HEK293 (cell line): Measurements from ENCODE around the gene ACOT12.

Source experiments
- CTCF ChIA-PET: fragments of 350-600 bp; formaldehyde crosslinking; extraction: SDS; loops from one replicate; lab custom pipeline; 2021; ENCODE audit warnings: antibody characterized with exemption; lab: Yijun Ruan, JAX
- POLR2A ChIA-PET: fragments of 300-600 bp; formaldehyde crosslinking; extraction: SDS; loops from one replicate; lab custom pipeline; 2020; ENCODE audit warnings: antibody characterized with exemption, inconsistent platforms; lab: Yijun Ruan, JAX
- H3K27ac ChIP-seq: fragments of 200-500 bp; sonication (Bioruptor generic); 2 replicates; pipeline ENCODE4 v1.5.1; 2014; ENCODE audit warnings: low read depth, low read length, control low read depth, inconsistent platforms; ENCODE audit errors: extremely low read depth
- H3K36me3 ChIP-seq, 2 experiments: fragments of 200-500 bp in 1 of 2; sonication (Bioruptor generic) in 1 of 2; 1 replicate in 1 of 2; 2 replicates in 1 of 2; pipeline ENCODE4 v1.5.1; 2014 to 2017; ENCODE audit warnings: inconsistent platforms in 2 of 2, low read length in 2 of 2; ENCODE audit not compliant: control insufficient read depth in 2 of 2, insufficient read depth in 1 of 2
- H3K4me1 ChIP-seq: fragments of 200-500 bp; sonication (Bioruptor generic); 2 replicates; pipeline ENCODE4 v1.5.1; 2014; ENCODE audit warnings: mild to moderate bottlenecking, low read length, inconsistent platforms; ENCODE audit not compliant: control insufficient read depth, insufficient read depth
- H3K4me3 ChIP-seq: 2 replicates; pipeline ENCODE4 v1.5.1; 2011; ENCODE audit warnings: low read depth, mild to moderate bottlenecking, control low read depth, low read length, moderate library complexity
- H3K9me3 ChIP-seq: fragments of 200-500 bp; sonication (Bioruptor generic); 2 replicates; pipeline ENCODE4 v1.5.1; 2014; ENCODE audit warnings: low read depth, low read length, inconsistent platforms; ENCODE audit not compliant: control insufficient read depth, insufficient read depth
- KLF10 ChIP-seq: fragments of 450-650 bp; IDR thresholded peaks from 2 replicates; pipeline ENCODE4 v1.5.1; 2018; ENCODE audit warnings: missing biosample characterization, mild to moderate bottlenecking, missing genetic modification characterization
- KLF16 ChIP-seq: fragments of 450-650 bp; formaldehyde crosslinking; IDR thresholded peaks from 2 replicates; pipeline ENCODE4 v1.5.1; 2017; ENCODE audit warnings: missing biosample characterization, missing genetic modification characterization
- OVOL3 ChIP-seq: fragments of 450-650 bp; formaldehyde crosslinking; IDR thresholded peaks from 2 replicates; pipeline ENCODE4 v1.5.1; 2016; ENCODE audit warnings: missing biosample characterization, missing genetic modification characterization
- PRDM6 ChIP-seq: fragments of 450-650 bp; formaldehyde crosslinking; IDR thresholded peaks from 2 replicates; pipeline ENCODE4 v1.5.1; 2017; ENCODE audit warnings: missing biosample characterization, missing genetic modification characterization
- ZBTB6 ChIP-seq: fragments of 450-650 bp; formaldehyde crosslinking; IDR thresholded peaks from 2 replicates; pipeline ENCODE4 v1.5.1; 2017; ENCODE audit warnings: missing biosample characterization, missing genetic modification characterization
- ZFHX2 ChIP-seq: fragments of 450-650 bp; formaldehyde crosslinking; conservative IDR thresholded peaks from 2 replicates; pipeline ENCODE4 v1.5.1; 2016; ENCODE audit warnings: missing biosample characterization, missing genetic modification characterization
- ZNF214 ChIP-seq: fragments of 450-650 bp; formaldehyde crosslinking; IDR thresholded peaks from 2 replicates; pipeline ENCODE4 v1.5.1; 2017; ENCODE audit warnings: missing biosample characterization, mild to moderate bottlenecking, missing genetic modification characterization, borderline replicate concordance
- ZNF221 ChIP-seq: fragments of 450-650 bp; formaldehyde crosslinking; IDR thresholded peaks from 2 replicates; pipeline ENCODE4 v1.5.1; 2017; ENCODE audit warnings: missing biosample characterization, missing genetic modification characterization, borderline replicate concordance
- ZNF23 ChIP-seq: fragments of 450-650 bp; formaldehyde crosslinking; IDR thresholded peaks from 2 replicates; pipeline ENCODE4 v1.5.1; 2016; ENCODE audit warnings: missing biosample characterization, missing genetic modification characterization, borderline replicate concordance
- ZNF248 ChIP-seq: fragments of 450-650 bp; formaldehyde crosslinking; IDR thresholded peaks from 2 replicates; pipeline ENCODE4 v1.5.1; 2017; ENCODE audit warnings: missing biosample characterization, missing genetic modification characterization
- ZNF292 ChIP-seq: fragments of 450-650 bp; formaldehyde crosslinking; IDR thresholded peaks from 2 replicates; pipeline ENCODE4 v1.5.1; 2016; ENCODE audit warnings: low read depth, missing biosample characterization, missing genetic modification characterization, borderline replicate concordance
- ZNF350 ChIP-seq: fragments of 450-650 bp; formaldehyde crosslinking; IDR thresholded peaks from 2 replicates; pipeline ENCODE4 v1.5.0; 2017; ENCODE audit warnings: missing biosample characterization, mild to moderate bottlenecking, missing genetic modification characterization
- ZNF501 ChIP-seq: fragments of 450-650 bp; formaldehyde crosslinking; IDR thresholded peaks from 2 replicates; pipeline ENCODE4 v1.5.1; 2016; ENCODE audit warnings: missing biosample characterization, missing genetic modification characterization
- ZNF548 ChIP-seq: fragments of 450-650 bp; formaldehyde crosslinking; IDR thresholded peaks from 2 replicates; pipeline ENCODE4 v1.5.1; 2016; ENCODE audit warnings: missing biosample characterization, missing genetic modification characterization
- ZNF701 ChIP-seq: fragments of 450-650 bp; formaldehyde crosslinking; IDR thresholded peaks from 2 replicates; pipeline ENCODE4 v1.5.1; 2016; ENCODE audit warnings: missing biosample characterization, missing genetic modification characterization
- TF ChIP-seq, protein P1 (sequence below): fragments of 450-650 bp; formaldehyde crosslinking; IDR thresholded peaks from 2 replicates; pipeline ENCODE4 v1.5.1; 2016; ENCODE audit warnings: missing biosample characterization, missing genetic modification characterization, borderline replicate concordance
- TF ChIP-seq, protein P2 (sequence below): fragments of 450-650 bp; formaldehyde crosslinking; IDR thresholded peaks from 2 replicates; pipeline ENCODE4 v1.5.1; 2016; ENCODE audit warnings: missing biosample characterization, missing genetic modification characterization
- TF ChIP-seq, protein P3 (sequence below): fragments of 450-650 bp; formaldehyde crosslinking; IDR thresholded peaks from 2 replicates; pipeline ENCODE4 v1.5.1; 2016; ENCODE audit warnings: missing biosample characterization, missing genetic modification characterization

Gene ACOT12

GRCh38 chr5:81313278-81313677 is 80.7 kb downstream of the ACOT12 start:
- no peak for TF ChIP-seq ZNF248 (tag by site-specific recombination)
- TF ChIP-seq ZFHX2 (tag by site-specific recombination), result no peak
- TF ChIP-seq PRDM6 (tag by site-specific recombination), result no peak
- TF ChIP-seq KLF10 (tag by site-specific recombination), result no peak
- TF ChIP-seq ZNF292 (tag by site-specific recombination), result no peak
- no peak for TF ChIP-seq OVOL3 (tag by site-specific recombination)
- no peak for TF ChIP-seq ZBTB6 (tag by site-specific recombination)
- TF ChIP-seq ZNF350 (tag by site-specific recombination), result no peak
- no peak for TF ChIP-seq ZNF501 (tag by site-specific recombination)
- TF ChIP-seq, protein P1, sequence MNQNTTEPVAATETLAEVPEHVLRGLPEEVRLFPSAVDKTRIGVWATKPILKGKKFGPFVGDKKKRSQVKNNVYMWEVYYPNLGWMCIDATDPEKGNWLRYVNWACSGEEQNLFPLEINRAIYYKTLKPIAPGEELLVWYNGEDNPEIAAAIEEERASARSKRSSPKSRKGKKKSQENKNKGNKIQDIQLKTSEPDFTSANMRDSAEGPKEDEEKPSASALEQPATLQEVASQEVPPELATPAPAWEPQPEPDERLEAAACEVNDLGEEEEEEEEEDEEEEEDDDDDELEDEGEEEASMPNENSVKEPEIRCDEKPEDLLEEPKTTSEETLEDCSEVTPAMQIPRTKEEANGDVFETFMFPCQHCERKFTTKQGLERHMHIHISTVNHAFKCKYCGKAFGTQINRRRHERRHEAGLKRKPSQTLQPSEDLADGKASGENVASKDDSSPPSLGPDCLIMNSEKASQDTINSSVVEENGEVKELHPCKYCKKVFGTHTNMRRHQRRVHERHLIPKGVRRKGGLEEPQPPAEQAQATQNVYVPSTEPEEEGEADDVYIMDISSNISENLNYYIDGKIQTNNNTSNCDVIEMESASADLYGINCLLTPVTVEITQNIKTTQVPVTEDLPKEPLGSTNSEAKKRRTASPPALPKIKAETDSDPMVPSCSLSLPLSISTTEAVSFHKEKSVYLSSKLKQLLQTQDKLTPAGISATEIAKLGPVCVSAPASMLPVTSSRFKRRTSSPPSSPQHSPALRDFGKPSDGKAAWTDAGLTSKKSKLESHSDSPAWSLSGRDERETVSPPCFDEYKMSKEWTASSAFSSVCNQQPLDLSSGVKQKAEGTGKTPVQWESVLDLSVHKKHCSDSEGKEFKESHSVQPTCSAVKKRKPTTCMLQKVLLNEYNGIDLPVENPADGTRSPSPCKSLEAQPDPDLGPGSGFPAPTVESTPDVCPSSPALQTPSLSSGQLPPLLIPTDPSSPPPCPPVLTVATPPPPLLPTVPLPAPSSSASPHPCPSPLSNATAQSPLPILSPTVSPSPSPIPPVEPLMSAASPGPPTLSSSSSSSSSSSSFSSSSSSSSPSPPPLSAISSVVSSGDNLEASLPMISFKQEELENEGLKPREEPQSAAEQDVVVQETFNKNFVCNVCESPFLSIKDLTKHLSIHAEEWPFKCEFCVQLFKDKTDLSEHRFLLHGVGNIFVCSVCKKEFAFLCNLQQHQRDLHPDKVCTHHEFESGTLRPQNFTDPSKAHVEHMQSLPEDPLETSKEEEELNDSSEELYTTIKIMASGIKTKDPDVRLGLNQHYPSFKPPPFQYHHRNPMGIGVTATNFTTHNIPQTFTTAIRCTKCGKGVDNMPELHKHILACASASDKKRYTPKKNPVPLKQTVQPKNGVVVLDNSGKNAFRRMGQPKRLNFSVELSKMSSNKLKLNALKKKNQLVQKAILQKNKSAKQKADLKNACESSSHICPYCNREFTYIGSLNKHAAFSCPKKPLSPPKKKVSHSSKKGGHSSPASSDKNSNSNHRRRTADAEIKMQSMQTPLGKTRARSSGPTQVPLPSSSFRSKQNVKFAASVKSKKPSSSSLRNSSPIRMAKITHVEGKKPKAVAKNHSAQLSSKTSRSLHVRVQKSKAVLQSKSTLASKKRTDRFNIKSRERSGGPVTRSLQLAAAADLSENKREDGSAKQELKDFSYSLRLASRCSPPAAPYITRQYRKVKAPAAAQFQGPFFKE, result no peak
- no peak for TF ChIP-seq ZNF23 (tag by site-specific recombination)
- TF ChIP-seq ZNF214 (tag by site-specific recombination), result no peak
- TF ChIP-seq, protein P2, sequence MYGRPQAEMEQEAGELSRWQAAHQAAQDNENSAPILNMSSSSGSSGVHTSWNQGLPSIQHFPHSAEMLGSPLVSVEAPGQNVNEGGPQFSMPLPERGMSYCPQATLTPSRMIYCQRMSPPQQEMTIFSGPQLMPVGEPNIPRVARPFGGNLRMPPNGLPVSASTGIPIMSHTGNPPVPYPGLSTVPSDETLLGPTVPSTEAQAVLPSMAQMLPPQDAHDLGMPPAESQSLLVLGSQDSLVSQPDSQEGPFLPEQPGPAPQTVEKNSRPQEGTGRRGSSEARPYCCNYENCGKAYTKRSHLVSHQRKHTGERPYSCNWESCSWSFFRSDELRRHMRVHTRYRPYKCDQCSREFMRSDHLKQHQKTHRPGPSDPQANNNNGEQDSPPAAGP (tag by site-specific recombination), result no peak
- Histone ChIP-seq H3K27ac (no peak overlapping the region), H3K9me3 (no peaks in the 10 kb centered on the region), H3K36me3 (peaks cover 19 to 48% of the 10 kb centered on the region in 2 experiments; a peak in 2 of 3 replicates), H3K4me3 (no peak overlapping the region), H3K4me1 (no peaks in the 10 kb centered on the region)
- CTCF ChIA-PET, result interaction anchor here (1.2 kb wide), 2 partner anchors 12 to 14 kb away, joined by 3 read pairs; partner anchors contain the start of gene ZCCHC9
- POLR2A ChIA-PET, result no interaction called here

DNA sequence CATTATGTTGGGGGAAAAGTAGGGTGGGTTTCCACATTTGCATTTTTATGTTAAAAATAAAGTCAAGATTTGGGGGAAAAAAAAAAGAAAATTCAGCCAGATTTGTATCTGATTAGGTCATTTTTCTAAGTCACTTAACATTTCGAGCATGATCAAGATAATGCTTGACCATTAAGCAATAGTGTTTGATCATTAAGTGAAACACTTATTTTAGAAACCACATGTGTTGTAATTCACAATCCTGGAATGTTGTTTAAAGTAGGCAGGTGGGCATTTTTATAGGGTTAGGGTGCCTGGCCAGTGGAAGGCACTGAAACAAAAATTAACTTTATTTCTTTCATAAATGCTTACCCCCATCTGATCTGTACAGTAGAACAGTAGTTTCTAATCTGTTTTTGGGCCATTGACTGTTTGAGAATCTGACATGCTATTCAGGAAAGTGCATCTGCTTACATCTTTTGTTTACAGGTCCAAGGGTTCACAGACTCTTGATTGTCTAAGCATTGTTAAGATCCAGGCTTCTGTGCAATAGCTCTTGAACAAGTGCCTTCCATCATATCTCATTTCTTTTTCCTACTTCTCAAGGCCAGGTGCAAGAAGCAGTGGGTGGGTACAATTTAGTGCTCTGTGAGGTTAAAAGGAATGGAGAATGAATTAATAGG is 83.4 kb downstream of the ACOT12 start:
- Histone ChIP-seq H3K4me3 (no peak overlapping the region), H3K36me3 (peaks cover 19 to 51% of the 10 kb centered on the region in 2 experiments; a peak in 2 of 3 replicates), H3K4me1 (no peaks in the 10 kb centered on the region), H3K9me3 (no peaks in the 10 kb centered on the region), H3K27ac (no peak overlapping the region)
- ChIA-PET CTCF (interaction anchor here (0.8 to 1.6 kb wide), 2 partner anchors 11 to 87 kb away, joined by 3 to 6 read pairs; no protein-coding TSS in a partner anchor), POLR2A (interaction anchor here (1.4 kb wide), 1 partner anchor 9 kb away, joined by 3 read pairs; the partner anchor contains the start of gene ZCCHC9)
- TF ChIP-seq KLF16 (tag by site-specific recombination) (no peak), ZNF548 (no peak), PRDM6 (tag by site-specific recombination) (no peak), ZNF221 (no peak), ZNF701 (tag by site-specific recombination) (no peak)
- TF ChIP-seq, protein P3, sequence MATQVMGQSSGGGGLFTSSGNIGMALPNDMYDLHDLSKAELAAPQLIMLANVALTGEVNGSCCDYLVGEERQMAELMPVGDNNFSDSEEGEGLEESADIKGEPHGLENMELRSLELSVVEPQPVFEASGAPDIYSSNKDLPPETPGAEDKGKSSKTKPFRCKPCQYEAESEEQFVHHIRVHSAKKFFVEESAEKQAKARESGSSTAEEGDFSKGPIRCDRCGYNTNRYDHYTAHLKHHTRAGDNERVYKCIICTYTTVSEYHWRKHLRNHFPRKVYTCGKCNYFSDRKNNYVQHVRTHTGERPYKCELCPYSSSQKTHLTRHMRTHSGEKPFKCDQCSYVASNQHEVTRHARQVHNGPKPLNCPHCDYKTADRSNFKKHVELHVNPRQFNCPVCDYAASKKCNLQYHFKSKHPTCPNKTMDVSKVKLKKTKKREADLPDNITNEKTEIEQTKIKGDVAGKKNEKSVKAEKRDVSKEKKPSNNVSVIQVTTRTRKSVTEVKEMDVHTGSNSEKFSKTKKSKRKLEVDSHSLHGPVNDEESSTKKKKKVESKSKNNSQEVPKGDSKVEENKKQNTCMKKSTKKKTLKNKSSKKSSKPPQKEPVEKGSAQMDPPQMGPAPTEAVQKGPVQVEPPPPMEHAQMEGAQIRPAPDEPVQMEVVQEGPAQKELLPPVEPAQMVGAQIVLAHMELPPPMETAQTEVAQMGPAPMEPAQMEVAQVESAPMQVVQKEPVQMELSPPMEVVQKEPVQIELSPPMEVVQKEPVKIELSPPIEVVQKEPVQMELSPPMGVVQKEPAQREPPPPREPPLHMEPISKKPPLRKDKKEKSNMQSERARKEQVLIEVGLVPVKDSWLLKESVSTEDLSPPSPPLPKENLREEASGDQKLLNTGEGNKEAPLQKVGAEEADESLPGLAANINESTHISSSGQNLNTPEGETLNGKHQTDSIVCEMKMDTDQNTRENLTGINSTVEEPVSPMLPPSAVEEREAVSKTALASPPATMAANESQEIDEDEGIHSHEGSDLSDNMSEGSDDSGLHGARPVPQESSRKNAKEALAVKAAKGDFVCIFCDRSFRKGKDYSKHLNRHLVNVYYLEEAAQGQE (tag by site-specific recombination), result no peak
